Upper lobe of right lung (tissue), 1 donor: ENCODE results near the gene HAS3. TPM values are rescaled to one million over a fixed set of nuclear protein-coding genes. Genes with fewer than 3 reads are reported as not detected.

Experiments
- ATAC-seq: fragments of 200-7000 bp; cut with Tn5 transposase; one replicate; pipeline ENCODE4 v1.9.1; 2020; ENCODE audit warnings: mild to moderate bottlenecking, moderate library complexity
- DNase-seq: peaks from one replicate; pipeline ENCODE4 v3.0.0-alpha.2; 2020
- H3K27ac ChIP-seq: fragments of 200-600 bp; one replicate; pipeline ENCODE4 v1.8.0; 2022
- H3K27me3 ChIP-seq: fragments of 200-600 bp; one replicate; pipeline ENCODE4 v1.8.0; 2022; ENCODE audit warnings: mild to moderate bottlenecking
- H3K36me3 ChIP-seq: fragments of 200-600 bp; one replicate; pipeline ENCODE4 v1.8.0; 2022
- H3K4me1 ChIP-seq: fragments of 200-600 bp; one replicate; pipeline ENCODE4 v1.8.0; 2022
- H3K4me3 ChIP-seq: fragments of 200-600 bp; one replicate; pipeline ENCODE4 v1.8.0; 2022; ENCODE audit warnings: mild to moderate bottlenecking
- H3K9me3 ChIP-seq: fragments of 200-600 bp; one replicate; pipeline ENCODE4 v1.8.0; 2022
- CTCF ChIP-seq: fragments of 200-600 bp; IDR thresholded peaks from one replicate; pipeline ENCODE4 v1.8.0; 2022; ENCODE audit warnings: antibody characterized with exemption
- intact Hi-C: fragments of 100-400 bp; cut with DNase I; formaldehyde crosslinking; loops from one replicate; pipeline ENCODE4 v1.11.0; 2022
- total RNA-seq: library from RNA; stranded (reverse); fragmentation: NEBNext Ultra II Directional; extraction: Animal tissue kit (Norgen Biotek cat#: 25700); gene quantifications from one replicate; pipeline ENCODE4 v1.2.1, GENCODE V29; 2021
- donor health status: DM: no; HTN: yes; CAD: no; lungs with severe emphysema.

HAS3 gene
- total RNA-seq, 1 donor from 2014 or later: 8.2 TPM

GRCh38 chr16:69107316-69107962 lies 2.0 kb downstream of the HAS3 start:
- H3K27ac ChIP-seq: no peak overlapping the region
- peak; percentile 8 for ATAC-seq

DNA sequence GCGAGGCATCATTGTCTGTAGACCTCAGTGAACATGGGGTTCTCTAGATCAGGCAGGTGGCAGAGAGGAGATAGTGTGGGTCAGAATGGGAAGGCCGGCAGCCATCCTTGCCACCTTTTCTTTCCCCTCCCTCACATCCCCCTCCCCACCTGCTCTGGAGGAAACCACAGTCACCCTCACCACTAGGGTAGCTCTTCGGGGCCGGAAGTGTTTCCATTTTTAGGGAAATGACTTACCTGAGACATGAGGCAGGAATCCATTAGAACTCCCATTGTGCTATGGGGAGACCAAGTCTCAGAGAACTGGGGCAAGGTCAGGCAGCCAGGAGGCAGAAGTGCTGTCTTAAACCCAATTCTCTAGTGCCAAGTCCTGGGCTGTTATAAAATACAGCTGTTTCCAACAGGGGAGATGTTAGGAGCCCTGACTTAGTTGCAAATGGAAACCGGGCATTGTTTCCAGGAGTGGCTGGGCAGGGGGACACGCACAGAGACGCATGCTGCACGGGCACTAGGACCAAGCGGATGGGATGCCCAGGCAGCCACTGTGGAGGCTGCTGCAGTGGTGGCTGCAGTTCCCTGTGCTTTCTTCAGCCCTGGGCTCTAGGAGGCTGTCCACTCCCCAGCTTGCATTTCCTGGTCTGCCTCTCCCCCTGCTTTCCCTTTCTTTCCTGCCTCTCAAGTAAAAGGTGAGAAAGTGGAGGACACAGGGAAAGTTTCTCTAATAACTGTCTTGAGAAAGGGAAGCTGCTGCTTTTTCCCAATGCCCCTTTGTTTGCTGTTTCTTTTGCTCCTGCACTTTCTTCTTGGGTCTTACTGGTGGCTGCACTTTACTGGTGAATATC lies 2.8 kb downstream of the HAS3 start:
- intact Hi-C loops: no loop called here
- Histone ChIP-seq H3K36me3 (peaks cover 26% of the 10 kb centered on the region), H3K27me3 (peaks cover 11% of the 10 kb centered on the region), H3K9me3 (no peaks in the 10 kb centered on the region), H3K4me1 (peaks cover 33% of the 10 kb centered on the region), H3K27ac (no peak overlapping the region), H3K4me3 (peak overlapping the region; percentile 51)
- DNase-seq (peak; percentile 63), ATAC-seq (peak; percentile 13)
- no peak for TF ChIP-seq CTCF

More at GRCh38 chr16:69107316-69107962, 2.0 kb downstream of the HAS3 start:
- peak overlapping the region; percentile 51 for H3K4me3 ChIP-seq
- DNase-seq: peak; percentile 80
- peaks cover 23% of the 10 kb centered on the region for H3K36me3 ChIP-seq
- no peak for TF ChIP-seq CTCF
- peaks cover 28% of the 10 kb centered on the region for H3K4me1 ChIP-seq
- peaks cover 11% of the 10 kb centered on the region for H3K27me3 ChIP-seq
- intact Hi-C loops: no loop called here
- H3K9me3 ChIP-seq: no peaks in the 10 kb centered on the region

GRCh38 chr16:69108905-69109252 lies 3.4 kb downstream of the HAS3 start:
- H3K4me1 ChIP-seq: peaks cover 33% of the 10 kb centered on the region
- no peak overlapping the region for H3K27ac ChIP-seq
- DNase-seq (peak; percentile 45), ATAC-seq (no peak)
- peaks cover 29% of the 10 kb centered on the region for H3K36me3 ChIP-seq
- H3K4me3 ChIP-seq: no peak overlapping the region
- H3K27me3 ChIP-seq: peaks cover 11% of the 10 kb centered on the region
- no peak for TF ChIP-seq CTCF
- H3K9me3 ChIP-seq: no peaks in the 10 kb centered on the region
- intact Hi-C loops: no loop called here

GRCh38 chr16:69109486-69110270 lies 4.2 kb downstream of the HAS3 start:
- H3K27ac ChIP-seq: no peak overlapping the region
- H3K4me1 ChIP-seq: peaks cover 33% of the 10 kb centered on the region
- H3K36me3 ChIP-seq: peaks cover 37% of the 10 kb centered on the region
- TF ChIP-seq CTCF: no peak
- intact Hi-C loops: loop anchor here (10.0 kb wide), 2 partner anchors 205 to 585 kb away; no protein-coding TSS in a partner anchor
- no peak overlapping the region for H3K4me3 ChIP-seq
- ATAC-seq (no peak), DNase-seq (peak; percentile 62)
- no peaks in the 10 kb centered on the region for H3K9me3 ChIP-seq
- H3K27me3 ChIP-seq: peaks cover 11% of the 10 kb centered on the region

- DNase-seq (peak; percentile 15), ATAC-seq (no peak)
- Histone ChIP-seq H3K27ac (no peak overlapping the region), H3K9me3 (no peaks in the 10 kb centered on the region), H3K27me3 (peaks cover 9% of the 10 kb centered on the region), H3K36me3 (peaks cover 44% of the 10 kb centered on the region), H3K4me1 (peaks cover 32% of the 10 kb centered on the region), H3K4me3 (no peak overlapping the region)
- intact Hi-C loops: loop anchor here (10.0 kb wide), 2 partner anchors 206 to 586 kb away; no protein-coding TSS in a partner anchor
- no peak for TF ChIP-seq CTCF
These were observed 5.0 kb downstream of the HAS3 start for GRCh38 chr16:69110406-69110805.
